Stimulated activated CD4-positive, alpha-beta T cell treated with anti-CD3 and anti-CD28 coated beads, TNF-alpha, amount 100 ng/mL, for 24 hours (primary cell): Measurements from ENCODE around the gene CLTB.
A peak's percentile ranks its signal among the peaks of the same experiment; 100 is the strongest.

Source experiments
- DNase-seq, 3 experiments: peaks; one replicate each; pipeline ENCODE4 v3.0.0-alpha.2; 2020; ENCODE audit warnings: low read depth in 3 of 3

Gene CLTB

GRCh38 chr5:176382721-176383120 is 33.6 kb downstream of the CLTB start:
- no peak for DNase-seq

DNA sequence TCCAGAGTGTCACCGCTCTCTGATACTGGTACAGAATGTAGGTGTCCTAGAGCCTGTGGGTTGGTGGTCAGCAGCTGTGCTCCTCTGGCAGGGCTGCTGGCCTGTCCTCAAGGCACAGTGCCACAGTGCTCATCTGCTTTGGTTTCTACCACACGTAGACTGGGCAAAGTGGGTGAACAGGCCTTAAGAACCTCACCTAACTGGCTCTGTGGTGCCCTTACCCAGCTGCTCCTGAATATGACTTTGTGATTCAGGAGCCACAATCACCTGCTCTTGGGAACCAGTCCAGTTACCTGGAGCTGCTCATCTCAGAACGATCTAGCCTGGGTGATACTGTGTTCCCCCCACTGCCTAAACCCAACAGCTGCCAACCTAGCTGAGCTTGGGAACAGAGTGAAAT is 34.4 kb downstream of the CLTB start:
- DNase-seq: no peak

GRCh38 chr5:176381423-176381822 is 34.9 kb downstream of the CLTB start:
- no peak for DNase-seq

- no peak for DNase-seq
Observed at GRCh38 chr5:176379881-176380280, 36.5 kb downstream of the CLTB start.

- DNase-seq: no peak
Observed at GRCh38 chr5:176373100-176373818, 43.1 kb downstream of the CLTB start.

- no peak for DNase-seq
Observed at GRCh38 chr5:176371621-176372539, 44.5 kb downstream of the CLTB start.

GRCh38 chr5:176369934-176370711 is 46.2 kb downstream of the CLTB start:
- DNase-seq: no peak

- no peak for DNase-seq
Observed at GRCh38 chr5:176368726-176369125, 47.6 kb downstream of the CLTB start.

DNA sequence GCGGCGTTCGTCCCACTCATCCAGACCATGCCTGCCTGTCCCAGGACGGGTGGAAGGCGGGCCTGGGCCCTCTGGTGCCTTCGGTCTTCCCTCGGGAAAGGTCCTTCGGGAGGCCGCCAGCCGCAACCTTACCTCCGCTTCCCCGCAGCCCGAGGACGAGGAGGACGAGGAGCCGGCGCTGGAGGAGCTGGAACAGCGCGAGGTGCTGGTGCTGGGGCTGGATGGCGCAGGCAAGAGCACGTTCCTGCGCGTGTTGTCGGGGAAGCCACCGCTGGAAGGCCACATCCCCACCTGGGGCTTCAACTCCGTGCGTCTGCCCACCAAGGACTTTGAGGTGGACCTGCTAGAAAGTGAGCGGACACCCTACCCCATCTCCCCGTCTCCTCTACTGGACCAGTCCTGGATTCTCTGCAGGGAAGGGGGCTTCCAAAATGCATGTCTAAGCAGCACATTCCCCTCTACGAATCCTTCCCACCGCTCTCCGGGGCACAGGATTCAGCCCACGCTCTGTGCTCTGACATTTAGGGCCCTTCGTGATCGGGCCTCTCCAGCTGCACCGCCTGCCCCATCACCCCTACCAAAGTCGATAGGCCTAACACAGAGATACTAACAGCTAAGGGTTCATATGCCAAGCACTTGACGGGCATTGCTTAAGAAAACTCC is 50.0 kb downstream of the CLTB start:
- no peak for DNase-seq

DNA sequence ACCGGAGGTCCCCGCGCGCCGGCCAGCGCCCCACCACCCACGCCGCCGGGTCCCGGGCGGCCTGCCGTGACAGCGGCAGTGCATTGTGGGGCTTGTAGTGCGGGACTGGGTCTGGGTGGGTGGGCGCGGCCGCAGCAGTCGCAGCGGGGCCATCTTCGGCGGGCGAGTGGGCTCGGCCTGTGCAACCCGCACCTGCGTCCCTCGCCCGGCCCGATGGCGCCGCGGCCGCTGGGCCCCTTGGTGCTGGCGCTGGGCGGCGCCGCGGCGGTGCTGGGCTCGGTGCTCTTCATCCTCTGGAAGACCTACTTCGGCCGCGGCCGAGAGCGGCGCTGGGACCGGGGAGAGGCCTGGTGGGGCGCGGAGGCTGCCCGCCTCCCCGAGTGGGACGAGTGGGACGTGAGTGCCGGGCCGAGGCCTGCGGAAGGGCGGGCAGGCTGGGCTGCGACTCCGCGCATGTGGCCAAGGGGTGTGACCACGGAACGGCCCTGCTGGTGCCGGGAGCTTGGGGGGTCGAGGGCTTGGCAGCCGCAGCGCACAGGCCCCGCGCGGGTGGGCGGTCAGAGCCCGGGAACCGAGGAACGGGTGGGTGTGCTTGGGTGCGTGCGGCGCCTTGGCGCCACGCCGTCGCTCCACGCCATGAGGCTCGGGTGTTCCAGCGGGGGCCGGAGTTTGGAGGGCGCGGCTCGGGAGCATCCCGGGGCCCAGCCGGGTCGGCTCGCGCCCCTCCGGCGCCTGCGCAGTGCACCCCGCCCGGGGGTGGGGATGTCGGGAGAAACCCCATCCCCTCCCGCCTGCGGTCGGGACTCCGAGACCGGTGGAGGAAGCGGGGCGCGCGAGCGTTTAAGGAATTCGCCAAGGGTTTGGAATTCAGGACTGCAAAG is 50.7 kb downstream of the CLTB start, which contains the start of gene ARL10:
Gene ARL10 (plus strand): TSS at position 137 of the 881 bp plus-strand sequence. CDS start 77 bp downstream, at position 214.
- peak; percentile 39 to 68 (median 50) for DNase-seq

DNA sequence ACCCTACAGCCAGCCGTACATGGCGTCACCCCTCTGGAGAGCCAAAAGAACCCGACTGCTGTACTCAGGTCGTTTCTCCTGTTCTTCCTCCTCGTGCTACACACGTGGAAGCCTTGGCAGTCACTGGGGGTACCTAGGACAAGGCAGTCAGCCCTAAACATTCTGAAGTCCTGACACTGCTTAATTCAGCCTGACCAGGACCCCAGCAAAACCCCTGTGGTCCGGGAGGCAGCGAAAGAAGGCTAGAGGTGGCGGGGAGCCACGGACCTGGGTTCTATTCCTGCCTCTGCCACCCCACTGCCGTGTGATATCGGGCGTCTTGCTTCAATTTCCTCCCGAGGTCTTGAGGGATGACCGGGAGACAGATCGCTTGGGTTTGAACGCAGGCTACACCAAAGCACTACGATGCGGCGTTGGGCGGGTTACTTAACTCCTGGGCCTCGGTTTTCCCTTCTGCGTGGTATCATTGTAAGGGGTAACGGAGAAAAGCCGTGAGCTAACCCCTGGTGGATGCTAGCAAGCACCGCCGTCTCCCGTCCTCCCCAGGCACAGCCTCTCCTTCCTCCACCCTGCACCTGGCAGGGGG is 51.5 kb downstream of the CLTB start:
- no peak for DNase-seq

GRCh38 chr5:176362233-176362490 is 54.2 kb downstream of the CLTB start:
- no peak for DNase-seq

DNA sequence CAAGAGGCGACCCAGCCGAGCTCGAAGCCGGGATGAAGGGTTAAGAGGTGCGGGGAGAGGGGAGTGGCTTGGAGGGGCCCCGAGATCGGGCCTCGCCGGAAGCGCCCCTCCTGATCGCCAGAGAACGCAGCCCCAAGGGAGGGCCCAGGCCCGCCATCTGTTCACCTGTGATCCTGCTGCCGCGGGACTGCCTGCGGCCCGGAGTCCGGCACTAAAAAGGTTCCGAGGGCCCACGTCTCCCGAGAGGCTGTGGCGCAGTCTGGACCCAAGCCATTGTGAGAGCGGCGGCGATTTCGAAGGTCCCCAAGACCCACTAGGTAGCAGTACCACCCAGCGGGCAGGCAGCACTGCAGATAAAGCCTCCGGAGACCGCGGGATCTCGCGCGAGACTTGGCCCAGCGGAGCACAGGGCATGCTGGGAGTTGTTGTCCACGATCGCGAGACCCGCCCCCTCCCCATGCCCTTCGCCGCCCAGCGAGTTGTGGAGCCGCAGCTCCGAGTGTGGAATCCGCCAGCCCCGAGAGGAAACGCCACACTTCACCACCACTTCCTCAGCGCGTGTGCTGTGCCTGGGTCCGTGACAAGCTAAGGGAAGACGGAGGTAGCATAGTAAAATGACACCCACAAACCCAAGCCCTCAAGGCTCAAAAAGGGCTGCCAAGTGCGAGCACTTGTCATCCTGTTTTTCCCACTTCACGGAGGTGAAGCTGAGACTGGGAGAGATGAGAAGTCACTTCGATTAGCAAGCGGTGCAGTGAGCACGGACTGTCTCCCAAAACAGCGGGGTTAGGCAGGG is 54.7 kb downstream of the CLTB start, which contains the start of gene KIAA1191:
Gene KIAA1191 (minus strand): TSS at position 328 of the 796 bp plus-strand sequence. CDS start 2,256 bp downstream, outside the sequence.
- peak; percentile 81 to 95 (median 91) for DNase-seq

- DNase-seq: no peak
Observed at GRCh38 chr5:176360894-176361436, 55.4 kb downstream of the CLTB start.

DNA sequence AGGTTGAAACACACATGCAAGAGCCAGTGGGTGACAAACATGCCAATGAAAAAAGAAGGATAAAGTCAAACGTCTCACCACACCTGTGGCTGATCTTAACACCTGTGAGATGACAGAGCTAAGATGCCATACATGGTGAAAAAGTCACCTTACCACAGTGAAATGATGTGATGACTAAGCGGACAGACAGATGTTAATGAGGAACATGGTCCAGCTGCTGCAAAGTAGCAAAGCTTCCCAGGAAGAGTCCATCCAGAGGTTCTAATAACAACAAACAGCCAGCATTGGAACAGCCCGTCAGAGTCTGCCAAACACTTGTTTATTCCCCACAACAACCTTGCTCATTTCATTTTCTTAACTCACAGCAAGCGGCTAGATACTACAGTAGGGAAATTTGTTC is 56.7 kb downstream of the CLTB start:
- DNase-seq: no peak

DNA sequence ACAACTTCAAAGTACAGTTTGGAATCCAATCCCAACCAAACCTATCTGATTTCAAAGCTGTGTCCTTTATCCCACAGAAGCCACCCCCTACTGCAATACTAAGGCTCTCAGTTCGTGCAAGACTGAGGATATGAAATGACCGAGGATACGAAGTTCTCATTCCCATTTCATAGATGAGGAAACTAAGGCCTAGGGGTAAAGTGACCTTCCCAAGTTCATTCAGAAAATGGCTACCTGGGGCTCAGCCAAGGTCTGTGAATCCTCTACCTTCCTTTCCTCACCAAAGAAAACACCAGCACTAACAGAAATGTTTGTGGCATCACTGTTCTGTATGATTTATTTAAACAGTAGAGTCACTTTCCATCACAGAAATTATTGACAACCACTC is 60.2 kb downstream of the CLTB start:
- no peak for DNase-seq

DNA sequence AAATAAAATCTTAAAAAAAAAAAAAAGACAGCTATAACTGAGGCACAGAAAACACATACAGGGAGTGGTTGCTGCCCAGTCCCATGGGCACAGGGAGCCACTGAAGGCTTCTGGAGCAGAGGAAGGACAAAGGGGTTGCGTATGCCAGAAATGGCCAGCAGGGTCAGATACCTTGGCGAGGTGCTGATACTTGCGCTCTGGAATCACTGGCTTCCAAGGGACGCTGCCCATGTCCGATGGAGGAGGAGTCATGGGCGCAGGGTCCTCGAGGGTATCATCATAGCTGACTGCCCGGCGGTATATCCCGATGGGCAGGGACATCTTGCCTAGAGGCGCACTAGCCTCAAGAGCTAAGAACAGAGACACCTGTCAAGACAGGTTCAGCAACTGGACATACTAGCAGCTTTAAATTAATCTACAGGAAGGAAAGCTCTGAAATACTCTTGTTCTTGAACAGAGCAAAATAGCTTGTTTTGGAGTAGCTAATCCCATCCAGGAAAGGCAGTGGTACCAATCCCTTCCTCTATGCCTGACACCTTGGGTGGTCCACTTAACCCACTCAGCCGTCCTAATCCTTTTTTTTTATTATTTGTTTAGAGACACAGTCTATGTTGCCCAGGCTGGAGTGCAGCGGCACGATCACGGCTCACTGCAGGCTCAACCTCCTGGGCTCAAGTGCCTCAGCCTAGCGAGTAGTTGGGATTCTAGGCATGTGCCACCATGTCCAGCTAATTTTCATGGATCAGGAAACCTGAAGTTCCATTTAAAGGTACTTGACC is 60.8 kb downstream of the CLTB start:
- no peak for DNase-seq

GRCh38 chr5:176353533-176353932 is 62.8 kb downstream of the CLTB start:
- no peak for DNase-seq
